Keratinocyte (primary cell): ENCODE measurements around the gene ADD2. TPM values are rescaled to one million over a fixed set of nuclear protein-coding genes. Genes with fewer than 3 reads are reported as not detected.

Source experiments
- DNase-seq: peaks from one replicate; pipeline ENCODE4 v3.0.0-alpha.2; 2011; ENCODE audit warnings: low read depth, missing footprints, low spot score
- FAIRE-seq: peaks from 2 replicates; lab custom pipeline; 2011; peaks lifted over from hg19 to GRCh38; lab: Jason Lieb, UNC
- H2AFZ ChIP-seq: 2 replicates; pipeline ENCODE4 v1.6.0; 2012; ENCODE audit warnings: low read length, control low read depth, inconsistent platforms; ENCODE audit not compliant: control insufficient read depth
- H3K27ac ChIP-seq: 2 replicates; pipeline ENCODE4 v1.5.1; 2011; ENCODE audit warnings: low read length; ENCODE audit not compliant: control insufficient read depth, insufficient read depth
- H3K27me3 ChIP-seq: 3 replicates; pipeline ENCODE4 v1.6.0; 2011; ENCODE audit warnings: low read length; ENCODE audit not compliant: control insufficient read depth, insufficient read depth; ENCODE audit errors: extremely low read depth
- H3K36me3 ChIP-seq, 2 experiments: 2 replicates in 1 of 2; 3 replicates in 1 of 2; pipeline ENCODE4 v1.5.1; 2011; ENCODE audit warnings: low read length in 2 of 2, mild to moderate bottlenecking in 1 of 2; ENCODE audit not compliant: control insufficient read depth in 2 of 2, insufficient read depth in 2 of 2; ENCODE audit errors: extremely low read depth in 1 of 2
- H3K4me1 ChIP-seq: 3 replicates; pipeline ENCODE4 v1.5.1; 2011; ENCODE audit warnings: low read length; ENCODE audit not compliant: control insufficient read depth, insufficient read depth; ENCODE audit errors: extremely low read depth
- H3K4me2 ChIP-seq: 3 replicates; pipeline ENCODE4 v1.6.0; 2011; ENCODE audit warnings: low read depth, low read length; ENCODE audit not compliant: control insufficient read depth, insufficient read depth; ENCODE audit errors: extremely low read depth
- H3K4me3 ChIP-seq, 3 experiments: fragments of 200-600 bp in 1 of 3; sonication (generic) in 1 of 3; 2 replicates in 2 of 3; 3 replicates in 1 of 3; pipeline ENCODE4 v1.5.1; 2011 to 2016; ENCODE audit warnings: low read length in 3 of 3, mild to moderate bottlenecking in 3 of 3, control low read depth in 2 of 3, inconsistent platforms in 1 of 3, low read depth in 1 of 3, mixed read lengths in 1 of 3, mixed run types in 1 of 3, moderate library complexity in 1 of 3; ENCODE audit not compliant: control insufficient read depth in 2 of 3, insufficient read depth in 2 of 3; ENCODE audit errors: extremely low read depth in 1 of 3
- H3K79me2 ChIP-seq: 2 replicates; pipeline ENCODE4 v1.6.0; 2012; ENCODE audit warnings: low read length; ENCODE audit not compliant: control insufficient read depth, insufficient read depth
- H3K9ac ChIP-seq: 3 replicates; pipeline ENCODE4 v1.6.0; 2011; ENCODE audit warnings: low read length; ENCODE audit not compliant: control insufficient read depth, insufficient read depth; ENCODE audit errors: extremely low read depth
- H3K9me1 ChIP-seq: 3 replicates; pipeline ENCODE4 v1.6.0; 2011; ENCODE audit warnings: low read length; ENCODE audit not compliant: control insufficient read depth, insufficient read depth; ENCODE audit errors: extremely low read depth
- H3K9me3 ChIP-seq: 2 replicates; pipeline ENCODE4 v1.5.1; 2012; ENCODE audit warnings: low read depth, low read length; ENCODE audit not compliant: control insufficient read depth
- H4K20me1 ChIP-seq: 3 replicates; pipeline ENCODE4 v1.6.0; 2011; ENCODE audit warnings: low read length; ENCODE audit not compliant: control insufficient read depth, insufficient read depth; ENCODE audit errors: extremely low read depth
- CTCF ChIP-seq, 3 experiments: IDR thresholded peaks in 1 of 3; conservative IDR thresholded peaks in 1 of 3; optimal IDR thresholded peaks in 1 of 3; 2 replicates in 2 of 3; 3 replicates in 1 of 3; pipeline versions ENCODE3 to v1.5.1; 2011; ENCODE audit warnings: low read length in 3 of 3, mild to moderate bottlenecking in 3 of 3, moderate library complexity in 2 of 3, control low read depth in 1 of 3, inconsistent platforms in 1 of 3; ENCODE audit not compliant: insufficient read depth in 2 of 3; ENCODE audit errors: extremely low read depth in 1 of 3
- EZH2 ChIP-seq: IDR thresholded peaks from one replicate; pipeline ENCODE4 v1.6.1; 2012; ENCODE audit warnings: inconsistent platforms, mild to moderate bottlenecking, low read length, moderate library complexity
- dilution Hi-C: fragments of 300-500 bp; cut with MboI; formaldehyde crosslinking; loops from one replicate; pipeline ENCODE4 v1.7.0; 2020; ENCODE audit warnings: low sequenced_read_pairs; ENCODE audit not compliant: extremely low pct_ligation_motif_present
- polyA plus RNA-seq, 5 experiments: library from polyadenylated mRNA; depleted of rRNA in 3 of 5; stranded (reverse) in 3 of 5; stranded (forward) in 1 of 5; unstranded in 1 of 5; fragments of >200 nt; gene quantifications; 1 replicate in 1 of 5; 2 replicates in 3 of 5; 3 replicates in 1 of 5; pipeline versions ENCODE4 v1.2.1 to v1.2.3, GENCODE V29; 2011 to 2012; ENCODE audit warnings: missing spikeins in 2 of 5, low read depth in 1 of 5, low replicate concordance in 1 of 5

Gene ADD2
- polyA plus RNA-seq, 1 donor (not counting 4 experiments of a cell fraction or from before 2014, with no cell fraction given): 0.05 TPM

DNA sequence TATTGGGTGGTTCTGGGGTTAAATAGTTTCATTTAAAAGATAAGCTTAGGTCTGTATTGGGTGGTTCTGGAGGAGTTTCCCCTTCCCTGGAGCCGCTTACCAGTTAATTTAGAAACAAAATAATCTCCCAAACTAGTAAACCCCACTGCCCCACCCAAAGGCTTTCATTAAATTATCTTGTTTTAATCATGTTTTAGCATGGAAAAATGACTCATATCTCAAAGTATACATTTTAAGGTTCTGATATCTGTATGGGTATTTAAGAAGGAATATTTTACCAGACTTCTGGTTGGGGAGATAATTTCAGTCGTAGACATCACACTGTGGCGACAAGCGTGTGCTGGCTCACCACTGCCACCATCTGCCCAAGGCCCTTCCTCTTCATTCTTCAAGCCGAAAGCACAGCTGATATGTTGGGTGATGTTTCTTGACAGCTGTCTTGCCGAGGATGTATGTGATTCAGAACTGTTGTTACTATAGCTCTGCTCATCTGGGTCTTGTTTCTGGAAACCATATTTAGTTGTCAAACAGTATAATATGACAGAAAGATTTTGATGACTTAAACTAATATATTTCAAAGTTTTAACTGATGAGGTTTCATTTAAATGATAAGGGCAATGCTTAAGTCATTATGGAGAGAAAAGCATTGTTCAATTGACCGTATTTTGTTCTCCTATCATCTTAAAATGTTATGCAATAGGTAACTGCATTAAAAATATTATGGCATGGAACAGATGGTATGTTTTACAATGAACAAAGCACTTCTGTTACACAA lies 17.3 kb upstream of the ADD2 start:
- no peak for DNase-seq

GRCh38 chr2:70784320-70784719 lies 16.3 kb upstream of the ADD2 start:
- no peaks in the 10 kb centered on the region for H3K36me3 ChIP-seq
- peaks cover 21% of the 10 kb centered on the region for H3K27me3 ChIP-seq
- H3K79me2 ChIP-seq: no peaks in the 10 kb centered on the region
- no peak overlapping the region for H3K4me2 ChIP-seq
- DNase-seq (no peak), FAIRE-seq (no peak)
- no peak overlapping the region for H3K9ac ChIP-seq
- no peak overlapping the region for H2AFZ ChIP-seq
- no peaks in the 10 kb centered on the region for H4K20me1 ChIP-seq
- no peak overlapping the region for H3K4me3 ChIP-seq
- no peaks in the 10 kb centered on the region for H3K9me3 ChIP-seq
- no peaks in the 10 kb centered on the region for H3K9me1 ChIP-seq
- dilution Hi-C loops: loop anchor here (25.0 kb wide), 1 partner anchor 472 kb away; the partner anchor contains the start of gene FAM136A
- H3K27ac ChIP-seq: no peak overlapping the region
- H3K4me1 ChIP-seq: peaks cover 14% of the 10 kb centered on the region
- TF ChIP-seq CTCF (optimal IDR thresholded peaks at IDR 0.05 in 1 of 3, IDR thresholded peaks at IDR 0.05 in 1 of 3, conservative IDR thresholded peaks at IDR 0.05 in 1 of 3; ENCODE audit: extremely low read depth in 1 of 3, insufficient read depth in 2 of 3, low read length in 3 of 3) (no peak), EZH2 (no peak)

More for the DNA sequence above, 17.3 kb upstream of the ADD2 start:
- H4K20me1 ChIP-seq: no peaks in the 10 kb centered on the region
- no peaks in the 10 kb centered on the region for H3K79me2 ChIP-seq
- no peak overlapping the region for H3K4me2 ChIP-seq
- TF ChIP-seq CTCF (optimal IDR thresholded peaks at IDR 0.05 in 1 of 3, IDR thresholded peaks at IDR 0.05 in 1 of 3, conservative IDR thresholded peaks at IDR 0.05 in 1 of 3; ENCODE audit: extremely low read depth in 1 of 3, insufficient read depth in 2 of 3, low read length in 3 of 3) (peak; percentile 61 to 96 (median 72)), EZH2 (no peak)
- peaks cover 31% of the 10 kb centered on the region for H3K27me3 ChIP-seq
- no peak overlapping the region for H3K4me3 ChIP-seq
- no peak overlapping the region for H2AFZ ChIP-seq
- dilution Hi-C loops: loop anchor here (25.0 kb wide), 1 partner anchor 473 kb away; the partner anchor contains the start of gene FAM136A
- no peak overlapping the region for H3K9ac ChIP-seq
- H3K36me3 ChIP-seq: no peaks in the 10 kb centered on the region
- peaks cover 10% of the 10 kb centered on the region for H3K4me1 ChIP-seq
- peak; percentile 69 for FAIRE-seq
- H3K27ac ChIP-seq: no peak overlapping the region
- H3K9me1 ChIP-seq: no peaks in the 10 kb centered on the region
- H3K9me3 ChIP-seq: no peaks in the 10 kb centered on the region
